ENCODE data around the gene CCNT2.
"Not testable (repeated sequence)": the region's sequence is repeated elsewhere in the genome, so short reads cannot be mapped to it uniquely, and the experiment has no call there.

CCNT2 gene

GRCh38 chr2:134976074-134976702 is 57.6 kb downstream of the CCNT2 start:
- no peak for DNase-seq

- DNase-seq: not testable (repeated sequence)
These were observed 58.5 kb downstream of the CCNT2 start for GRCh38 chr2:134977104-134977503.

GRCh38 chr2:134979221-134979620 is 60.6 kb downstream of the CCNT2 start:
- no peak for DNase-seq

GRCh38 chr2:134980639-134981038 is 62.0 kb downstream of the CCNT2 start:
- DNase-seq: no peak

GRCh38 chr2:134982603-134983002 is 64.0 kb downstream of the CCNT2 start:
- DNase-seq: no peak

- no peak for DNase-seq
These were observed 66.4 kb downstream of the CCNT2 start for GRCh38 chr2:134985061-134985460.

- peak; percentile 28 for DNase-seq
These were observed 70.5 kb downstream of the CCNT2 start for GRCh38 chr2:134988994-134989605.

GRCh38 chr2:134999521-134999920 is 80.9 kb downstream of the CCNT2 start:
- DNase-seq: no peak

- DNase-seq: no peak
These were observed 84.2 kb downstream of the CCNT2 start for GRCh38 chr2:135002836-135003235.

- DNase-seq: peak; percentile 61
These were observed 85.6 kb downstream of the CCNT2 start for GRCh38 chr2:135004005-135004746.

GRCh38 chr2:135005753-135006152 is 87.1 kb downstream of the CCNT2 start:
- DNase-seq: no peak

Data from fibroblast of skin of right quadriceps (primary cell).